ENCODE data around the gene GALNT5.

GALNT5 gene

GRCh38 chr2:157327621-157328500 is 70.4 kb downstream of the GALNT5 start:
- H3K9me3 ChIP-seq (ENCODE audit: control insufficient read depth, insufficient read depth, low read depth, low read length), result no peaks in the 10 kb centered on the region
- H3K4me1 ChIP-seq (ENCODE audit: control insufficient read depth, insufficient read depth, low read length), result no peaks in the 10 kb centered on the region
- H3K4me3 ChIP-seq (ENCODE audit: low read depth, low read length), result no peak overlapping the region
- H3K27ac ChIP-seq (ENCODE audit: extremely low read depth, low read depth, low read length), result no peak overlapping the region
- H3K36me3 ChIP-seq (ENCODE audit: control insufficient read depth in 2 of 2, insufficient read depth in 1 of 2, low read length in 2 of 2), result no peaks in the 10 kb centered on the region
- ChIA-PET CTCF (interaction anchor here (0.5 to 7.0 kb wide), 43 partner anchors 9 to 851 kb away, joined by 3 to 100 read pairs (median 4); partner anchors contain the start of gene GALNT5), POLR2A (interaction anchor here (0.6 kb wide), 1 partner anchor 1959 kb away, joined by 4 read pairs; no protein-coding TSS in a partner anchor)
- TF ChIP-seq ZNF654 (tag by site-specific recombination; IDR thresholded peaks at IDR 0.05; ENCODE audit: low read depth) (peak; percentile 46), ZNF148 (tag by site-specific recombination; IDR thresholded peaks at IDR 0.05; ENCODE audit: borderline replicate concordance) (no peak), CTCF (tag by site-specific recombination; IDR thresholded peaks at IDR 0.05) (peak; percentile 72)

GRCh38 chr2:157329524-157329923 is 72.0 kb downstream of the GALNT5 start:
- ChIA-PET POLR2A (no interaction called here), CTCF (interaction anchor here (0.6 kb wide), 2 partner anchors 928 to 996 kb away, joined by 3 read pairs; no protein-coding TSS in a partner anchor)
- TF ChIP-seq ZNF600 (tag by site-specific recombination; IDR thresholded peaks at IDR 0.05) (no peak), SP2 (tag by site-specific recombination; IDR thresholded peaks at IDR 0.05) (no peak), ZSCAN18 (tag by site-specific recombination; IDR thresholded peaks at IDR 0.05) (no peak), ZNF560 (tag by site-specific recombination; IDR thresholded peaks at IDR 0.05; ENCODE audit: borderline replicate concordance) (no peak), ZNF518A (tag by site-specific recombination; conservative IDR thresholded peaks at IDR 0.05; ENCODE audit: low read depth) (no peak), ZNF366 (tag by site-specific recombination; conservative IDR thresholded peaks at IDR 0.05) (no peak), ZNF138 (tag by site-specific recombination; IDR thresholded peaks at IDR 0.05; ENCODE audit: borderline replicate concordance) (no peak), ZNF677 (tag by site-specific recombination; IDR thresholded peaks at IDR 0.05) (no peak), ZNF426 (tag by site-specific recombination; IDR thresholded peaks at IDR 0.05) (no peak), ZNF558 (tag by site-specific recombination; IDR thresholded peaks at IDR 0.05) (no peak), ZNF19 (tag by site-specific recombination; IDR thresholded peaks at IDR 0.05; ENCODE audit: low read depth) (no peak), ZNF350 (tag by site-specific recombination; IDR thresholded peaks at IDR 0.05) (no peak)
- Histone ChIP-seq H3K36me3 (ENCODE audit: control insufficient read depth in 2 of 2, insufficient read depth in 1 of 2, low read length in 2 of 2) (no peaks in the 10 kb centered on the region), H3K4me3 (ENCODE audit: low read depth, low read length) (no peak overlapping the region), H3K27ac (ENCODE audit: extremely low read depth, low read depth, low read length) (no peak overlapping the region), H3K4me1 (ENCODE audit: control insufficient read depth, insufficient read depth, low read length) (no peaks in the 10 kb centered on the region), H3K9me3 (ENCODE audit: control insufficient read depth, insufficient read depth, low read depth, low read length) (no peaks in the 10 kb centered on the region)

Data from HEK293 (cell line).